HEK293T (cell line): ENCODE measurements around the gene PLBD2.

Source experiments
- FOXA1 ChIP-seq: fragments of 450-650 bp; IDR thresholded peaks from 2 replicates; pipeline ENCODE4 v1.6.1; 2016; ENCODE audit warnings: mild to moderate bottlenecking
- SP1 ChIP-seq: fragments of 450-650 bp; IDR thresholded peaks from 2 replicates; pipeline ENCODE4 v1.6.1; 2017
- TARDBP ChIP-seq: fragments of 450-650 bp; IDR thresholded peaks from 2 replicates; pipeline ENCODE4 v1.6.1; 2016

DNA sequence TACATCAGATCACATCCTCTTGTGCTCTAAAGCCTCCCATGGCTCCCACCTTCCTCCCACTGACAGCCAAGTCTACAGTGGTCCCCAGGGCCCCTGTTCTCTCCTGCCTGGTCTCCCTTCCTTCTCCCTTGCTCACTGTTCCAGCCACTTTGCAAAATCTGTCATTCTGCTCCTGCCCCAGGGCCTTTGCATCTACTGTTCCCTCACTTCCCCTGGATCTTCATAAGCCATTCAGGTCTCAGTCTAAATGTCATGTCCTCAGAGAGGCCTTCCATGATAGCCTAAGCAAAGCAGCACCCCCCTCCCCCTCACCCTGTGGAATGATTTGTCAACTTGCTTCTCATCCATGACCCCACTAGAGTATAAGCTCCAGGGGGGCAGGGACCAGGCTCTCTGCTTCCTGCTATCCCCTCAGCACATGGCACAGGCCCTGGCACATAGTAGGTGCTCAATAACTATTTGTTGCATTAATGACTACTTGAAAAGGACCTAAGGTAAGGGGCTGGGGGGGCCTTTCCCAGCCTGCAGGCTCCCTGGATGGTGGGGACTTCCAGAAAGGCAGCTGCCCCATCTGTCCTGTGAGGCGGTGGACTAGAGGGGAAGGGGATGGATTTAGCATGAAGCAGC is 28.5 kb upstream of the PLBD2 start:
- TF ChIP-seq FOXA1 (no peak), SP1 (no peak), TARDBP (no peak)
